KMS-11 (cell line): Measurements from ENCODE around the gene OSBPL10.

ENCODE experiments used
- H2AFZ ChIP-seq: fragments of 200-600 bp; sonication (generic); 2 replicates; pipeline ENCODE4 v1.6.1; 2016; ENCODE audit warnings: antibody characterized with exemption, mixed run types, low read depth
- H3K27ac ChIP-seq: fragments of 200-600 bp; sonication (generic); 2 replicates; pipeline ENCODE4 v1.6.1; 2016; ENCODE audit warnings: mild to moderate bottlenecking, mixed run types
- H3K27me3 ChIP-seq: fragments of 200-600 bp; sonication (generic); 2 replicates; pipeline ENCODE4 v1.6.1; 2017; ENCODE audit warnings: mild to moderate bottlenecking, low read depth, mixed run types, moderate library complexity; ENCODE audit not compliant: insufficient read depth
- H3K36me3 ChIP-seq: fragments of 200-600 bp; sonication (generic); 2 replicates; pipeline ENCODE4 v1.6.1; 2017; ENCODE audit warnings: mild to moderate bottlenecking, mixed run types; ENCODE audit not compliant: insufficient read depth
- H3K4me1 ChIP-seq: fragments of 200-600 bp; sonication (generic); 2 replicates; pipeline ENCODE4 v1.6.1; 2016; ENCODE audit warnings: mild to moderate bottlenecking, low read depth, mixed run types; ENCODE audit not compliant: poor library complexity, severe bottlenecking
- H3K4me2 ChIP-seq: fragments of 200-600 bp; sonication (generic); 2 replicates; pipeline ENCODE4 v1.7.0; 2016; ENCODE audit warnings: mild to moderate bottlenecking, mixed run types
- H3K4me3 ChIP-seq: fragments of 200-600 bp; sonication (generic); IDR thresholded peaks from 2 replicates; pipeline ENCODE4 v1.6.1; 2017; ENCODE audit warnings: low read depth, low read length, mixed read lengths; ENCODE audit not compliant: insufficient read depth
- H3K79me2 ChIP-seq: fragments of 200-600 bp; sonication (generic); 2 replicates; pipeline ENCODE4 v1.6.1; 2016; ENCODE audit warnings: low read depth, mixed run types; ENCODE audit not compliant: insufficient read depth
- H3K9ac ChIP-seq: fragments of 200-600 bp; sonication (generic); 2 replicates; pipeline ENCODE4 v1.6.1; 2016; ENCODE audit warnings: mild to moderate bottlenecking, mixed run types
- H4K20me1 ChIP-seq: fragments of 200-600 bp; sonication (generic); 2 replicates; pipeline ENCODE4 v1.6.1; 2016; ENCODE audit warnings: mild to moderate bottlenecking, mixed run types; ENCODE audit not compliant: insufficient read depth
- TF ChIP-seq, protein P1 (sequence below): fragments of 200-600 bp; sonication (generic); conservative IDR thresholded peaks from 2 replicates; pipeline ENCODE4 v1.6.1; 2017; ENCODE audit warnings: low read depth, mild to moderate bottlenecking, antibody characterized with exemption, low read length, moderate library complexity, mixed read lengths

OSBPL10 gene

GRCh38 chr3:31924610-31925270 is 56.3 kb downstream of the OSBPL10 start:
- Histone ChIP-seq H3K36me3 (no peaks in the 10 kb centered on the region), H4K20me1 (no peaks in the 10 kb centered on the region), H2AFZ (no peak overlapping the region), H3K4me1 (no peaks in the 10 kb centered on the region), H3K27me3 (no peaks in the 10 kb centered on the region), H3K27ac (no peak overlapping the region), H3K9ac (no peak overlapping the region), H3K79me2 (no peaks in the 10 kb centered on the region), H3K4me3 (no peak overlapping the region), H3K4me2 (no peak overlapping the region)
- TF ChIP-seq, protein P1, sequence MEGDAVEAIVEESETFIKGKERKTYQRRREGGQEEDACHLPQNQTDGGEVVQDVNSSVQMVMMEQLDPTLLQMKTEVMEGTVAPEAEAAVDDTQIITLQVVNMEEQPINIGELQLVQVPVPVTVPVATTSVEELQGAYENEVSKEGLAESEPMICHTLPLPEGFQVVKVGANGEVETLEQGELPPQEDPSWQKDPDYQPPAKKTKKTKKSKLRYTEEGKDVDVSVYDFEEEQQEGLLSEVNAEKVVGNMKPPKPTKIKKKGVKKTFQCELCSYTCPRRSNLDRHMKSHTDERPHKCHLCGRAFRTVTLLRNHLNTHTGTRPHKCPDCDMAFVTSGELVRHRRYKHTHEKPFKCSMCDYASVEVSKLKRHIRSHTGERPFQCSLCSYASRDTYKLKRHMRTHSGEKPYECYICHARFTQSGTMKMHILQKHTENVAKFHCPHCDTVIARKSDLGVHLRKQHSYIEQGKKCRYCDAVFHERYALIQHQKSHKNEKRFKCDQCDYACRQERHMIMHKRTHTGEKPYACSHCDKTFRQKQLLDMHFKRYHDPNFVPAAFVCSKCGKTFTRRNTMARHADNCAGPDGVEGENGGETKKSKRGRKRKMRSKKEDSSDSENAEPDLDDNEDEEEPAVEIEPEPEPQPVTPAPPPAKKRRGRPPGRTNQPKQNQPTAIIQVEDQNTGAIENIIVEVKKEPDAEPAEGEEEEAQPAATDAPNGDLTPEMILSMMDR: no peak

GRCh38 chr3:31922962-31923361 is 58.1 kb downstream of the OSBPL10 start:
- Histone ChIP-seq H3K27me3 (no peaks in the 10 kb centered on the region), H3K4me1 (peaks cover 7% of the 10 kb centered on the region), H3K27ac (no peak overlapping the region), H3K9ac (no peak overlapping the region), H4K20me1 (no peaks in the 10 kb centered on the region), H3K79me2 (no peaks in the 10 kb centered on the region), H3K4me3 (no peak overlapping the region), H3K4me2 (no peak overlapping the region), H2AFZ (no peak overlapping the region), H3K36me3 (no peaks in the 10 kb centered on the region)
- TF ChIP-seq, protein P1: no peak

DNA sequence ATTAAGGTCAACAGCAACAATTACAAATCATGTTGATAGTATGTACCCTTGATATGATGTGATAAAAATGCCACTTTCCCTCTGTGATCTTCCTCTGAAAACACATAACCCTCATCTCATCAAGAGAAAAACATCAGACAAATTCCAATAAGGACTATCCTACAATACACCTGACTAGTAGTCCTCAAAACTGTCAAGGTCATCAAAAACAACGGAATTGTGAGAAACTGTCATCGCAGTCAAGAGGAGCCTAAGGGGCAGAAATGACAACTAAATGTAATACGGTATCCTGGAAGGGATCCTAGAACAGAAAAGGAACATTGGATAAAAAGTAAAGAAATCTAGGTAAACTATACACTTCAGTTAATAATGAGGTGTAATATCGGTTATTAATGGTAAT is 59.2 kb downstream of the OSBPL10 start:
- Histone ChIP-seq H3K9ac (no peak overlapping the region), H3K79me2 (no peaks in the 10 kb centered on the region), H2AFZ (no peak overlapping the region), H3K27me3 (no peaks in the 10 kb centered on the region), H3K4me2 (no peak overlapping the region), H3K27ac (no peak overlapping the region), H3K4me1 (peaks cover 15% of the 10 kb centered on the region), H4K20me1 (no peaks in the 10 kb centered on the region), H3K4me3 (no peak overlapping the region), H3K36me3 (no peaks in the 10 kb centered on the region)
- TF ChIP-seq, protein P1: no peak

DNA sequence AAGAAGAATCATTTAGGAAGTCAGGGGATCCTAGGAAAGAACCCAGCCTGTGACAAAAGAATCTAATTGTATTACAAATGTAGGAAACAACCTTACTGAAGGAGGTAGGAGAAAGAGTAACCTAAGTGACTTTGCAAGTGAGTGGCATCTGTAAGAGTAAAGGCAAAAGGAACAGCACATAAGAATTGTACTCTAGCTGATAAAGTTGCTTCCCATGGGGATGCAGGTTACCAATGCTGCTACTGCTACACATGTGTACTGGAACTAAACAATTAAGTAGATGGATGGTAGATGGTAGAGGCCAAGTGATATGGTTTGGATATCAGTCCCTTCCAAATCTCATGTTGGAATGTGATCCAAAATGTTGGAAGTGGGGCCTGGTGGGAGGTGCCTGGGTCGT is 60.8 kb downstream of the OSBPL10 start:
- H3K27me3 ChIP-seq: no peaks in the 10 kb centered on the region

More for the DNA sequence above, 60.8 kb downstream of the OSBPL10 start:
- TF ChIP-seq, protein P1: no peak
- H3K27ac ChIP-seq: no peak overlapping the region
- no peak overlapping the region for H3K4me2 ChIP-seq
- no peak overlapping the region for H3K9ac ChIP-seq
- H3K4me1 ChIP-seq: peaks cover 15% of the 10 kb centered on the region
- H3K79me2 ChIP-seq: no peaks in the 10 kb centered on the region
- H3K36me3 ChIP-seq: no peaks in the 10 kb centered on the region
- no peak overlapping the region for H2AFZ ChIP-seq
- H3K4me3 ChIP-seq: no peak overlapping the region
- H4K20me1 ChIP-seq: no peaks in the 10 kb centered on the region
